ENCODE measurements around the gene MKRN3. TPM values are rescaled to one million over a fixed set of nuclear protein-coding genes. Genes with fewer than 3 reads are reported as not detected.

Gene MKRN3
- total and polyA plus RNA-seq, 2 of the 8 experiments (the other 6 are each of a cell fraction or from before 2014, with no cell fraction given), result not detected

- TF ChIP-seq USF2 (IDR thresholded peaks at IDR 0.05; ENCODE audit: low read length) (no peak), RBBP5 (IDR thresholded peaks at IDR 0.05; ENCODE audit: borderline replicate concordance, low read depth, low read length) (no peak)
Measured at GRCh38 chr15:23576061-23576460, 10.6 kb downstream of the MKRN3 start (continued).

All from H1 (cell line).